Measurements from ENCODE around the gene PKD2L2.
"Not testable (repeated sequence)": the region's sequence is repeated elsewhere in the genome, so short reads cannot be mapped to it uniquely, and the experiment has no call there.

DNA sequence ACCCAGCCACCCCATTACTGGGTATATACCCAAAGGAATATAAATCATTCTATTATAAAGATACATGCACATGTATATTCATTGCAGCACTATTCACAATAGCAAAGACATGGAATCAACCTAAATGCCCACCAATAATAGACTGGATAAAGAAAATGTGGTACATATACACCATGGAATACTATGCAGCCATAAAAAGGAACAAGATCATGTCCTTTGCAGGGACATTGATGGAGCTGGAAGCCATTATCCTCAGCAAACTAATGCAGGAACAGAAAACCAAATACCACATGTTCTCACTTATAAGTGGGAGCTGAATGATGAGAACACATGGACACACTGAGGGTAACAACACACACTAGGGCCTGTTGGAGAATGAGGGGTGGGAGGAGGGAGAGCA, 36.1 kb upstream of the PKD2L2 start:
- TF ChIP-seq, protein P1, sequence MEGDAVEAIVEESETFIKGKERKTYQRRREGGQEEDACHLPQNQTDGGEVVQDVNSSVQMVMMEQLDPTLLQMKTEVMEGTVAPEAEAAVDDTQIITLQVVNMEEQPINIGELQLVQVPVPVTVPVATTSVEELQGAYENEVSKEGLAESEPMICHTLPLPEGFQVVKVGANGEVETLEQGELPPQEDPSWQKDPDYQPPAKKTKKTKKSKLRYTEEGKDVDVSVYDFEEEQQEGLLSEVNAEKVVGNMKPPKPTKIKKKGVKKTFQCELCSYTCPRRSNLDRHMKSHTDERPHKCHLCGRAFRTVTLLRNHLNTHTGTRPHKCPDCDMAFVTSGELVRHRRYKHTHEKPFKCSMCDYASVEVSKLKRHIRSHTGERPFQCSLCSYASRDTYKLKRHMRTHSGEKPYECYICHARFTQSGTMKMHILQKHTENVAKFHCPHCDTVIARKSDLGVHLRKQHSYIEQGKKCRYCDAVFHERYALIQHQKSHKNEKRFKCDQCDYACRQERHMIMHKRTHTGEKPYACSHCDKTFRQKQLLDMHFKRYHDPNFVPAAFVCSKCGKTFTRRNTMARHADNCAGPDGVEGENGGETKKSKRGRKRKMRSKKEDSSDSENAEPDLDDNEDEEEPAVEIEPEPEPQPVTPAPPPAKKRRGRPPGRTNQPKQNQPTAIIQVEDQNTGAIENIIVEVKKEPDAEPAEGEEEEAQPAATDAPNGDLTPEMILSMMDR (IDR thresholded peaks at IDR 0.05; ENCODE audit: low read depth, low read length, missing input control), result not testable (repeated sequence)
- TF ChIP-seq, protein P2, sequence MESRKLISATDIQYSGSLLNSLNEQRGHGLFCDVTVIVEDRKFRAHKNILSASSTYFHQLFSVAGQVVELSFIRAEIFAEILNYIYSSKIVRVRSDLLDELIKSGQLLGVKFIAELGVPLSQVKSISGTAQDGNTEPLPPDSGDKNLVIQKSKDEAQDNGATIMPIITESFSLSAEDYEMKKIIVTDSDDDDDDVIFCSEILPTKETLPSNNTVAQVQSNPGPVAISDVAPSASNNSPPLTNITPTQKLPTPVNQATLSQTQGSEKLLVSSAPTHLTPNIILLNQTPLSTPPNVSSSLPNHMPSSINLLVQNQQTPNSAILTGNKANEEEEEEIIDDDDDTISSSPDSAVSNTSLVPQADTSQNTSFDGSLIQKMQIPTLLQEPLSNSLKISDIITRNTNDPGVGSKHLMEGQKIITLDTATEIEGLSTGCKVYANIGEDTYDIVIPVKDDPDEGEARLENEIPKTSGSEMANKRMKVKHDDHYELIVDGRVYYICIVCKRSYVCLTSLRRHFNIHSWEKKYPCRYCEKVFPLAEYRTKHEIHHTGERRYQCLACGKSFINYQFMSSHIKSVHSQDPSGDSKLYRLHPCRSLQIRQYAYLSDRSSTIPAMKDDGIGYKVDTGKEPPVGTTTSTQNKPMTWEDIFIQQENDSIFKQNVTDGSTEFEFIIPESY (IDR thresholded peaks at IDR 0.05), result not testable (repeated sequence)

Data from liver (tissue), 2 donors.